Measurements from ENCODE around the gene UTY. TPM values are rescaled to one million over a fixed set of nuclear protein-coding genes. Genes with fewer than 3 reads are reported as not detected.

Gene UTY
- total and polyA plus RNA-seq, 12 donors, result 0.04 to 56.7 (median 30.7) TPM; not detected in 6

- TF ChIP-seq CTCF (IDR thresholded peaks at IDR 0.05), result peak in 1 of 6 experiments; percentile 33
- no peak for TF ChIP-seq POLR2A (IDR thresholded peaks at IDR 0.05)
- WGBS, 4 donors, result 70 to 75% methylated on average over 5 to 8 of the region's 8 CpGs; no CpG with 5 or more reads in 2 of the 4 donors
- Histone ChIP-seq H3K4me3 (no peak overlapping the region), H3K4me1 (replicated peaks in 1 of 2) (no peaks in the 10 kb centered on the region), H3K36me3 (replicated peaks in 1 of 2) (no peaks in the 10 kb centered on the region), H3K27ac (no peak overlapping the region), H3K27me3 (no peaks in the 10 kb centered on the region), H3K9me3 (replicated peaks in 1 of 3) (no peaks in the 10 kb centered on the region)
- intact Hi-C loops (cut with DNase I), result no loop called here
- peak in 2 of 7 donors; percentile 62 to 67 for DNase-seq
Observed at GRCh38 chrY:13343307-13343946, 136.4 kb downstream of the UTY start.

GRCh38 chrY:13339939-13340338, 139.9 kb downstream of the UTY start:
- H3K4me3 ChIP-seq, result no peak overlapping the region
- no peaks in the 10 kb centered on the region for H3K27me3 ChIP-seq
- WGBS, 4 donors, result 81 to 82% methylated on average over 5 of the region's 5 CpGs; no CpG with 5 or more reads in 2 of the 4 donors
- H3K4me1 ChIP-seq (replicated peaks in 1 of 2), result no peaks in the 10 kb centered on the region
- intact Hi-C loops (cut with DNase I), result no loop called here
- H3K9me3 ChIP-seq (replicated peaks in 1 of 3), result no peaks in the 10 kb centered on the region
- DNase-seq, result no peak
- TF ChIP-seq CTCF (IDR thresholded peaks at IDR 0.05) (no peak), POLR2A (IDR thresholded peaks at IDR 0.05) (no peak)
- no peak overlapping the region for H3K27ac ChIP-seq
- H3K36me3 ChIP-seq (replicated peaks in 1 of 2), result no peaks in the 10 kb centered on the region

GRCh38 chrY:13339381-13339780, 140.5 kb downstream of the UTY start:
- DNase-seq, result no peak
- no peaks in the 10 kb centered on the region for H3K9me3 ChIP-seq (replicated peaks in 1 of 3)
- no peaks in the 10 kb centered on the region for H3K36me3 ChIP-seq (replicated peaks in 1 of 2)
- no peaks in the 10 kb centered on the region for H3K27me3 ChIP-seq
- WGBS, 4 donors, result 86 to 93% methylated on average over 5 to 9 of the region's 9 CpGs; no CpG with 5 or more reads in 2 of the 4 donors
- intact Hi-C loops (cut with DNase I), result no loop called here
- no peak overlapping the region for H3K27ac ChIP-seq
- TF ChIP-seq CTCF (IDR thresholded peaks at IDR 0.05) (no peak), POLR2A (IDR thresholded peaks at IDR 0.05) (no peak)
- no peaks in the 10 kb centered on the region for H3K4me1 ChIP-seq (replicated peaks in 1 of 2)
- H3K4me3 ChIP-seq, result no peak overlapping the region

GRCh38 chrY:13338711-13339110, 141.1 kb downstream of the UTY start:
- 56 to 85% methylated on average over 4 of the region's 4 CpGs; no CpG with 5 or more reads in 2 of the 4 donors for WGBS, 4 donors
- intact Hi-C loops (cut with DNase I), result no loop called here
- TF ChIP-seq CTCF (IDR thresholded peaks at IDR 0.05) (no peak), POLR2A (IDR thresholded peaks at IDR 0.05) (no peak)

More at GRCh38 chrY:13338711-13339110, 141.1 kb downstream of the UTY start:
- no peak for DNase-seq
- Histone ChIP-seq H3K36me3 (replicated peaks in 1 of 2) (no peaks in the 10 kb centered on the region), H3K4me3 (no peak overlapping the region), H3K4me1 (replicated peaks in 1 of 2) (no peaks in the 10 kb centered on the region), H3K27ac (no peak overlapping the region), H3K9me3 (replicated peaks in 1 of 3) (no peaks in the 10 kb centered on the region), H3K27me3 (no peaks in the 10 kb centered on the region)

Measured in adrenal gland (tissue), 12 donors.